Activated T-cell treated with anti-CD3 and anti-CD28 coated beads for 1 hour (primary cell): Measurements from ENCODE around the gene ANO10.
"Not testable (repeated sequence)": the region's sequence is repeated elsewhere in the genome, so short reads cannot be mapped to it uniquely, and the experiment has no call there.

Experiments used
- DNase-seq: peaks from one replicate; pipeline ENCODE4 v3.0.0-alpha.2; 2020; ENCODE audit warnings: low read depth

The ANO10 gene, protein sequence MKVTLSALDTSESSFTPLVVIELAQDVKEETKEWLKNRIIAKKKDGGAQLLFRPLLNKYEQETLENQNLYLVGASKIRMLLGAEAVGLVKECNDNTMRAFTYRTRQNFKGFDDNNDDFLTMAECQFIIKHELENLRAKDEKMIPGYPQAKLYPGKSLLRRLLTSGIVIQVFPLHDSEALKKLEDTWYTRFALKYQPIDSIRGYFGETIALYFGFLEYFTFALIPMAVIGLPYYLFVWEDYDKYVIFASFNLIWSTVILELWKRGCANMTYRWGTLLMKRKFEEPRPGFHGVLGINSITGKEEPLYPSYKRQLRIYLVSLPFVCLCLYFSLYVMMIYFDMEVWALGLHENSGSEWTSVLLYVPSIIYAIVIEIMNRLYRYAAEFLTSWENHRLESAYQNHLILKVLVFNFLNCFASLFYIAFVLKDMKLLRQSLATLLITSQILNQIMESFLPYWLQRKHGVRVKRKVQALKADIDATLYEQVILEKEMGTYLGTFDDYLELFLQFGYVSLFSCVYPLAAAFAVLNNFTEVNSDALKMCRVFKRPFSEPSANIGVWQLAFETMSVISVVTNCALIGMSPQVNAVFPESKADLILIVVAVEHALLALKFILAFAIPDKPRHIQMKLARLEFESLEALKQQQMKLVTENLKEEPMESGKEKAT

DNA sequence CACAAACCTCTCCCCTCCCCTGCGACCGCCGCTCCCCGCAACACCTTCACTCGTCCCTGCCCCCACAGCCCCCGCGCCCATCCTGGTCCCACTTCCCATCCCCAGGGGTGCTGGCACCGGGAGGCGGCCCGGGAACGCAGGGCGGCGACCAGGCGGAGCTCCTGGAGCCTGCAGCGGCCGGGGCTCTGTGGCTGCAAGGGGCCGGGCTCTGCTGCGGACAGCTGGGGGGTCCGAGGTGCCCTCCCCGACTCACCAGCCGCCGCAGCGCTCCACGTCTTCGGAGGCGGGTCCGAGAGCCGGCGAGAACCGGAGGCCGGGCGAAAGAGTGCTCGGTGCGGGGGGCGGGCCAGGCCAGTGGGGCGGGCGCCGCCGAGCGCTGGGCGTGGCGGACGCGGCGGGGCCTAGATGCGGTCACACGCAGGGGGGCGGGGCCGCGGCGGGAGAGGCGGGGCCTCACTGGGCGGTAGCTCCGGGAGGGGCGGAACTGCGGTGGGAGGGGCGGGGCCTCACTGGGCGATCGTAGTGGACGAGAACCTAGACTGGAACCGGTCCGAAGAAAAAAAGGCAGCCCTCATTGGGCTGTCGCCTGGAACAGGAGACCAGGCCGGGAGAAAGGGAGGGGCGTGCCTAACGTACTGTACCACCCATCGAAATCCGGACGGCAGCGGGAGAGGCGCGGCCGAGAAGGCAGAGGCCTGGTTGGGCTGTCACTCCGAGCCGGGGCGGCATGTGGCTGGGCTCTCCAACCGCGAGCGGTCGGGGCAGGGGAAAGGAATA lies at the start of gene ANO10:
Gene ANO10, minus strand, starts transcription at position 356 of the 777 bp plus-strand sequence. CDS start 16,159 bp downstream, outside the sequence.
- peak; percentile 96 for DNase-seq

DNA sequence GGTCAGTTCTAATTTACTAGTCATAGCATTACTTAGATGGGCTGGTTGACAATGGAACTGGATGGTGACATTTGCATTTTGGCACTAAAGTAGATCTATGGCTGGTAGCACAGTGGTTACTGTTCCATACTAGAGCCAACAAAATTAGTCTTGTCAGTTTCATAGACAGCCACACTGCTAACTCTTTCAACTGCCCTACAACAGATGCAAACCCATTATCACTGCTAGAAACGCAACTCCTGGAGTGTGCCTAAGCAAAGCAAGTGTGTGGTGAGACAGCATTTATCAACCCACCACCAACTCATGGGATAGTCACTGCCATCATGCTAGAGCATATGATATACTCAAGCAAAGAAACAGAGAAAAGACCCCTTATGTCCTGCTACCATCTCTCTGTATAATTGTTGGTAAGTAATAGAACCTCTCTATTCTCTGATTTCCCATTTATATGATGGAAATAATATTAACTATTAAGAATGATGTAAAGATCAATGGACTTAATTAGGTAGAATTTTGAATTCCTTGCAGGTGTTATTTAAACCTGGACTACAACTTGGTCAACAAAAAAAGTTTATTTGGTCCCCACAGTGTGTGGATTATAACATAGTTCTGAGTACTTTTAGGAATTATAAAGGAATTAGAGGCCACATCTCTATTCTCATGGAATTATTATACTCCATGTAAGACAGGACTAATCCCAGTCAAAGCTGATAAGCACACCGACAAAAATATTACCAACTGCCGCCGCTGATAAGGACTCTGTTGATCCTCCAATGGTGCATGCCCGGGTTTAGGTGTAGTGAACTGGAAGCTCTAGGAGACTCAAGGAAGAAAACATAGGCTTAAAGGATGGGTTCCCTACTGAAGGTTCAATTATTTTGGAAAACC lies 49.1 kb upstream of the ANO10 start:
- DNase-seq = no peak

DNA sequence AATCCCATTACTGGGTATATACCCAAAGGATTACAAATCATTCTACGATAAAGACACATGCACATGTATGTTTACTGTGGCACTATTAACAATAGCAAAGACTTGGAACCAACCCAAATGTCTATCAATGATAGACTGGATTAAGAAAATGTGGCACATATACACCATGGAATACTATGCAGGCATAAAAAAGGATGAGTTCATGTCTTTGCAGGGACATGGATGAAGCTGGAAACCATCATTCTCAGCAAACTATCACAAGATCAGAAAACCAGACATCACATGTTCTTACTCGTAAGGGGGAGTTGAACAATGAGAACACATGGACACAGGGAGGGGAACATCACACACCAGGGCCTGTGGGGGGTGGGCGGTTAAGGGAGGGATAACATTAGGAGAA lies 43.2 kb upstream of the ANO10 start:
- DNase-seq = not testable (repeated sequence)

DNA sequence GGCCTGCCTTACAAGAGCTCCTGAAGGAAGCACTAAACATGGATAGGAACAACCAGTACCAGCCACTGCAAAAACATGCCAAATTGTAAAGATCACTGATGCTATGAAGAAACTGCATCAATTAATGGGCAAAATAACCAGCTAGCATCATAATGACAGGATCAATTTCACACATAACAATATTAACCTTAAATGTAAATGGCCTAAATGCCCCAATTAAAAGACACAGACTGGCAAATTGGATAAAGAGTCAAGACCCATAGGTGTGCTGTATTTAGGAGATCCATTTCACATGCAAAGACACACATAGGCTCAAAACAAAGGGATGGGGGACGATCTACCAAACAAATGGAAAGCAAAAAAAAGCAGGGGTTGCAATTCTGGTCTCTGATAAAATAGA lies 39.6 kb upstream of the ANO10 start:
- DNase-seq = not testable (repeated sequence)

DNA sequence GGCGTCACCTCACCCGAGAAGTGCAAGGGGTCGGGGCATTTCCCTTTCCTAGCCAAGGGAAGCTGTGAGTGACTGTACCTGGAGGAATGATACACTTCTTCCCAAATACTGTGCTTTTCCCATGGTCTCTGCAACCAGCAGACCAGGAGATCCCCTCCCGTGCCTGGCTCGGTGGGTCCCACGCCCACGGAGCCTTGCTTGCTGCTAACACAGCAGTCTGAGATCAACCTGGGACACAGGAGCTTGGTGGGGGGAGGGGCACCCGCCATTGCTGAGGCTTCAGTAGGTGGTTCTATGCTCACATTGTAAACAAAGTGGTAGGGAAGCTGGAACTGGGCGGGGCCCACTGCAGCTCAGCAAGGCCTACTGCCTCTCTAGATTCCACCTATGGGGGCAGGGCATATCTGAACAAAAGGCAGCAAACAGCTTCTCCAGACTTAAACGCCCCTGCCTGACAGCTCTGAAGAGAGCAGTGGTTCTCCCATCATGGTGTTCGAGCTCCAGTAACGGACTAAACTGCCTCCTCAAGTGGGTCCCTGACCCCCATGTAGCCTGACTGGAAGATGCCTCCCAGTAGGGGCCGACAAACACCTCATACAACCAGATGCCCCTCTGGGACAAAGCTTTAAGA lies 37.6 kb upstream of the ANO10 start:
- DNase-seq = no peak

DNA sequence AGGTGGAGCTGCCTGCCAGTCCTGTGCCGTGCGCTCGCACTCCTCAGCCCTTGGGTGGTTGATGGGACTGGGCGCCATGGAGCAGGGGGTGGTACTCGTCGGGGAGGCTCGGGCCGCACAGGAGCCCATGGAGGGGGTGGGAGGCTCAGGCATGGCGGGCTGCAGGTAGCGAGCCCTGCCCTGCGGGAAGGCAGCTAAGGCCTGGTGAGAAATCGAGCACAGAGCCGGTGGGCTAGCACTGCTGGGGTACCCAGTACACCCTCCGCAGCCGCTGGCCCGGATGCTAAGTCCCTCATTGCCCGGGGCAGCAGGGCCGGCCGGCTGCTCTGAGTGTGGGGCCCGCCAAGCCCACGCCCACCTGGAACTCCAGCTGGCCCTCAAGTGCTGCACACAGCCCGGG lies 34.6 kb upstream of the ANO10 start:
- DNase-seq = not testable (repeated sequence)

DNA sequence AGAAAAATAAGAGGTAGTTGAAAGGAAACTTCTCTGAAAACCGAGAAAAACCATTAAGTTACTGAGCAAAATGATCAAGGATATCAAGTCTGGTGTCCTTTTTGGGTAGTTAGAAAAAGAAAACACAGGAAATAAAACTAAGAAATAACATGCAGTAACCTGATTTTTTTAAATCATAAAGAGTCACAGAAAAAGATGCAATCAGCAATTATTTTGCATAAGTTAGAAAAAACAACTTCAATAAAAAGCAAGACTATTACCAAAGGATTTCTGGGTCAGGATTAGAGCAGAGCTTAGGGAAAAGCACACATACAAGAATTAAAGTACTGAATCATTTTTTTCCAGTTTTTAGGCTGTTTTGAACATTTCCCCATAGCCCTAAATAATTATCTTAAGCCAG lies 28.5 kb upstream of the ANO10 start:
- DNase-seq = no peak

DNA sequence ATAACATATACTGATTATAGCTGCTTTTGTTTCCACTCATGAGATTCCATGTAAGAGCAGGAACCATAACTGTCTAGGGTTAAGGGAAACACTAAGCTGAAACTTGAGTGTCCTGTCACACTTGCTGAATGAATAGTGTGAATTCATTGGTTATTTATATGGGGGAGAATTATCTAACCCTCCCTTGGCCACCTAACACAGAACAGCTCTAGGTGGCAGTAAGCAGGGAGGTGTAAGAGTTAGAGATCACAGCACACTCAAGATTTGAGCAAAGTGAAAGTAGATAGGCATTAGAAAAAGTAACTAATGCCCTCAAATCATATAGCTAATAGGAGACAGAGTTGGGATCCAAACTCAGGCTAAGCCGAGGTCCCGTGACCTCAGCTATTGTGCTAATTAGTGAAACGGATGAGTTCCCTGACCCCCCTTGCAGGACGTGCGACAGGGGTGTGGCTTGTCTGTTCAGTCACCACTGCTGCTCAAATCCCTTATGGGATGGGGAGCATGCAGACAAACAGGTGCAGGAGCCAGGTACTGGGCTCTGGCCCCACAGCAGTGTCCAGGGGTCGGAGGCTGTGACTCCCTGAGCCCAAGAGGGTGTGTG lies 27.7 kb upstream of the ANO10 start:
- no peak for DNase-seq

DNA sequence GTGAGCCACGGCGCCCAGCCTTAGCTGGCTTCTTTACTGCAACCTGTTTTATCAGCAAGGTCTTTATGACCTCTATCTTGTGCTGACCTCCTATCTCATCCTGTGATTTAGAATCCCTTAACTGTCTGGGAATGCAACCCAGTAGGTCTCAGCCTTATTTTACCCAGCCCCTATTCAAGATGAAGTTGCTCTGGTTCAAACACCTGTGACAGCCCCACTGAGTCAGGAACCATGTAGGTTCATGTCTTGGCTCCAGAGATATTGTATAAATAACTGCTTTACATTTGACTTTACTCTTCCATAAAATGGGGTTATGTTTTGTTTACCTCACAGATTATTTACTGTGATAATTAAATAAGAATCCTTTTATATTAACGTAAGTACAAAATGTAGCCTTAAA lies 27.1 kb upstream of the ANO10 start:
- no peak for DNase-seq

DNA sequence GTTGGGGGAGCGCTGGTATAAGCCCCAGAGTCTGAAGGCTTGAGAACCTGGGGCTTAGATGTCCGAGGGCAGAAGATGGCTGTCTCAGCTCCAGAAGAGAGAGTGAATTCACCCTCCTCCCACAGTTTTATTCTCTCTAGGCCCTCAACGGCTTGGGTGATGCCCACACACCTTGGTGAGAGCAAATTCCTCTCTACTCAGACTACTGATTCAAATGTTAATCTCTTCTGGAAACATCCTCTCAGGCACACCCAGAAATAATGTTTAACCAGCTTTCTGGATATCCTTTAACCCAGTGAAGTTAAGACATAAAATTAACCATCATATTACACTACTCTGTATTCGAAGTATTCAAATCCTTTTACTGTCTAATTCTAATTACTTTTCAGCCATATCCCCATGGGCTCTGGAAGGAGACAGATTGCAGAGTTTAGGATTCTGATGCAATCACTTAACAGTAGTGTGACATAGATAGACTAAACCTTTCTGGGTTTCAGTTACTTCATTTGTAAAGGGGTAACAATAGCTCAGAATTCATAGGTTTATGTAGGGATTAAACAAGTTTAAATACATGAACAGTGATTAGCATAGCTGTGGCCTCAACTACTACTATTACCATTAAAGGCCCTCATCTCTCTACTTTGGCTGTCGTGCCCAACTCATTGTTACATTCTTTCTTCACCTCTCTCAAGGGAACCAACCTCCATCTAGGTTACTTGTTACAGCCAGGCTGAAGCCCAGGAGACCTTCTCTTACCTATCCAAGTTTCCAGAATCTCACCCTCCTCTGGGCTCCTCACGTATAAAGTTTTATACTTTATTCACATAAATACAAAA lies 25.7 kb upstream of the ANO10 start:
- no peak for DNase-seq

DNA sequence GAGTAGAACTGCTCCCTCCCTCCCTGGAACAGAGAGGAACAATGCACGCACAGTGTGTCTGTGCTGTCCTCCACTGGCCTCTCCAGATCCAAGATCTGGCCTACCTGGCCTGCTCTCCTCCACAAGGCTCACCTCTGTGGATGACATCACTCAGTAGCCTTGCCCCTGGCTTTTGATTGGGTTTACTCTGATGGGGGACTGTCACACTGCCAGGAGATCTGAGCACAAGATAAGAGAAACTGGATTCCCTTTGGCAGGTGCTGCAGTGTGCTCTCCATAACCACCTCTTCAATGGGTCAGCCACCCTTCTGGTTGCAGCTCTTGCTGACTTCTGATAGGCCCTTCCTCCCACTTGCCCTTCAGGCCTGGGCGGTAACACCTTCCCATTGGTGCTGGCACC lies 22.6 kb upstream of the ANO10 start:
- DNase-seq = no peak

DNA sequence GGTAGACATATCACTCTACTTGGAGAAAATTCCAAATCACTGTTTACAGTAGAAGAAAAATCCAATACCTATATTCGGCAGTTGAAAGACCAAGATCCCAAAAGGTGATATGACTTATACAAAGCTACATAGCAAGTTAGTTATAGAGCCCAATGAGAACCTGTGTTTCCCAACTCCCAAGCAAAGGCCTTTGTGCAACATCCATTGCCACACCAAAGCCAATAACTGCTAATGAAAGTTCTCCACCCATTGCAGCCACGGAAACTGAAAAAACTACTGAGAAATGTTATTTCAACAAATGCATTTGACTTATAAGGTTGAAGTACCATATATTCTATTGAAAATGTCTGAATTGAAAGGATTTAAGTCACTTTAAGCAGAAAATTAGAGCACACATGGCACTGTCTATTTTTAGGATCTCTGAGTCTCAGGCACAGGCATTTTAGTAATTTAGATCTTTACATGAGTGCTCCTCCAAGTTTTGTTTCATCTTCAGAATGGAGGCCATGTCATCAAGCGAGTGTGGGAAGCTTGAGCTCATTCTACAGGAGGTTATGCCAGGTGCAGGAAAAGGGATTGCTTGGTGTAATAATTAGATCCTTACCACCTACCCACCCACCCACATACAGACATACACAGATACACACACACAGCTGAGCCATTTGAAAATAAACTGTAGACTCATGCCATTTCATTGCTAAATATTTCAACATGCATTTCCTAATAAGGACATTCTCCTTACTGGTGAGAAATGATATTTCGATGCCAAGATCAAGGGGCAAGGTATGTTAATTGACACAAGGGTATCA lies 19.7 kb upstream of the ANO10 start:
- DNase-seq = no peak

DNA sequence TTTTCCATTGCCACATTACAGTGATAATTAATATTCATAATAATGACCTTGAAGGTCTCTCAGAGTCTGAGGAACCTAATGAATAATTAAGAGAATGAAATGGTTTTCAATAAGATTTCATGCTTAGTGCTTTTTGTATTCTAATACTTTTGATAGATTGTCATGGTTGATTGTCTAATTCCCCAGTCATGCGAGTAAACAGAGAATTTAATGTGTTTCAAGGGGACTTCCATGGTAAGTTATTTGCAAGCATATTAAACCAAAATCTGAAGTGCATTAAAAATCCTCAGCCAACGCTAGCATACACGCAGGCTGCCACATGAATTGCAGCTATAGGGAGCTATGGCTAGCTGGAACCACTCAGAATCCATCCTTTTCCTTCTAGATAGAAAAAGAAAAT lies 18.9 kb upstream of the ANO10 start:
- no peak for DNase-seq

DNA sequence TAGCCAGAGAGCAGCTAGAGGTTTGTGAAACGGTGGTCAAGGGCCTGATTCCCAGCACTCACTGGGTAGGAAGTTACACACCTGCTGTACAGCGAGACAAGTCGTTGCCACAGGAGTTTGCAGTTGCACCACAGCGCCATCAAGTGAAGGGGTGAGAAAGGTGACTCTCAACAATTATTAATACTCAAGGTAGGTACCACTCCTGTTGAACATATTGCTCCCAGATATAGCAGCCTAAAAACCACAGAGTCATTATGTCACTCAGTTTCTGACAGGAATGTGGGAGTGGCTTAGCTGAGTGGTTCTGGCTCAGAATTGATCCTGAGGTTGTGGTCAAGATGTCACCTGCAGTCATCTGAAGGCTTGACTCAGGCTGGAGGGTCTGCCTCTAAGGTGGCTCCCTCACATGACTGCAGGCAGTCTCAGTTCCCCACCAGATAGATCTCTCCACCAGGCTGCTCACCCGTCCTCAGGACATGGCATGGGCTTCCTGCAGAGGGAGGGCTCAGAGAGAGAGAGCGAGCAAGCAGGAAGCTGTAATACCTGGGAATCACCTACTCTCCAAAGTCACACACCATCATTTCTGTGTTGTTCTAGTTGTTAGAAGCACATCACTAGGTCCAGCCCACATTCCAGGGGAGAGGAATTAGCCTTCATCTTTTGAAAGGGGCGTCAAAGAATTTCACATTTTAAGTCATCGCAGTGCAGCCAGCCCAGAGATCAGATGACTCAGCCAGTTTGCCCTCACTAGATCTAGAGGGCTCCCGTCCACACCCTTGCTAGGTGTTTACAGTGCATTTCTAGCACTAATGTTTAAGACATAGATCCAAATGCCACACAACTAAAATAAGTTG lies 17.0 kb upstream of the ANO10 start:
- DNase-seq = no peak

DNA sequence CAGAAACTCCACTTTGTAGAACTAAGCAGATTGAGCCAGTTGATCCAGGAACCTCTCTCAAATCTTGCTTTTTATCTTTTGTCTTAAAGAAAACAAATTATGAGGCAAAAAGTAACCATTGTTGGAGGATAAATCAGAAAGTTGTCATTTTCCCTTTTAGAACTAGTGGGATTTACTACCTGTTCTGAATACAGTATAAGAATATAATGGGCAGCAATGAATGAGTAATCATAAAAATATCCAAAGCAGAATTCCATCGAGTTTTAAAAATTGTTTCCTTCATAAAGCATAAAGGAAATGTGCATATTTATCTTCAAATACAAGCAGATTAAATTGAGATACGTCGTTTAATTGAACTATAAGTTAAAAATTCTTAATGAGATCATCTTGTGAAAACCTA lies 15.9 kb upstream of the ANO10 start:
- DNase-seq = no peak

DNA sequence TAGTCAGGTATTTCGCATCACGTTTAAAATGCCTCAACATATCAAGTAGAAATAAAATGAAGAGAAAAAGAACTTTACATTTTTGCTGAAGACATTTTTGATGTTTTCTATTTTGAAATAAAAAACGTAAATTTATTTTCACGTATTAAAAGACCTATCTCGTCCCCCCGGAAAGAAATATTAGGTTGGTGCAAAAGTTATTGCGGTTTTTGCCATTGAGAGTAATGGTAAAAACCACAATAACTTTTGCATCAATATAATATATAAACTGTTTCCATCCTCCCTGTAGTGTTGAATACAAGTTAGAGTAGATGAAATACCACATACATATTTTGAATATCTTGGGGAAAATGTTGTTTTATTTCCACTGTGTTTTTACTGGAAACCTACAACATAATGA lies 11.2 kb upstream of the ANO10 start:
- DNase-seq = no peak

DNA sequence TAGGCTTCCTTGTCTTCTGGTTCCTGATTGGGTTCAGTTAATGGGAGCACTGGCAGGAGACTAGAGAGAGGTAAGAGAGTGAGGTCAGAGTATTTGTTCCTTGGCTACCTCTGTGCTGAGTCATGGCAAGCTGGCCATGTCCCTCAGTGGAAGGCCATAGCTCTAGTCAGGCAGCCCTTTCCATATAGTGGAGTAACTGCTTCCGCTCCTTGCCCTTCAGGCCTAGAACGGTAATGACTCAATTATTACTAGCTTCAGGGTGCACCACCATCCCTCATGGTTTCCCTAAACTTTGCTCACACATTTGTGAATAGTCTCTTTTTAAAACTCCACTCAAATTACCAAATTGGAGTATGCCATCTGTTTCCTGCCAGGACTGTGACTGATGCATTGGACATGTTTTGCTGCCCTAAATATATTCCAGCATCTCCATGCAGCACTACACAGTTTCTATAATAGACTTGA lies 10.5 kb upstream of the ANO10 start:
- no peak for DNase-seq

DNA sequence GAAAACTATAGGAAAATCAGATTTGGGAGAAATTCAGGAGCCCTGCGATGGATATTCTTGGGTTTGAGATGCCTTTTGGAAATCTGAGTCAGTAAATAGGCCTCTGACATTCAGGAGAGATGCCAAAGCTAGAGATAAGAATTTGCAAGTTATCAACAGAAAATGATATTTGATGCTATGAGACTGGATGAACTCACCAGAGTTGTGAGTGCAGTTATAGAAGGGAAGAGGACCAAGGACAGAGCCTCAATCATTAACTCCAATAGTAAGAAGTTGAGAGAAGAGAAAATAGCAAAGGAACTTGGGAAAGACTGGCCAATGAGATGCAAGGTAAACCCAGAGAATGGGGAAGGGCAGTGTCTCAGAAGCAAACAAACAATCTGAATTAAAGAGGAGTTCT lies 7.9 kb upstream of the ANO10 start:
- no peak for DNase-seq
